ENCODE measurements around the gene ARHGEF37. TPM values are rescaled to one million over a fixed set of nuclear protein-coding genes. Genes with fewer than 3 reads are reported as not detected.

The ARHGEF37 gene
- total and polyA plus RNA-seq, 9 of the 15 experiments (the other 6 are each of a cell fraction or from before 2014, with no cell fraction given): 0.01 to 0.27 (median 0.05) TPM

DNA sequence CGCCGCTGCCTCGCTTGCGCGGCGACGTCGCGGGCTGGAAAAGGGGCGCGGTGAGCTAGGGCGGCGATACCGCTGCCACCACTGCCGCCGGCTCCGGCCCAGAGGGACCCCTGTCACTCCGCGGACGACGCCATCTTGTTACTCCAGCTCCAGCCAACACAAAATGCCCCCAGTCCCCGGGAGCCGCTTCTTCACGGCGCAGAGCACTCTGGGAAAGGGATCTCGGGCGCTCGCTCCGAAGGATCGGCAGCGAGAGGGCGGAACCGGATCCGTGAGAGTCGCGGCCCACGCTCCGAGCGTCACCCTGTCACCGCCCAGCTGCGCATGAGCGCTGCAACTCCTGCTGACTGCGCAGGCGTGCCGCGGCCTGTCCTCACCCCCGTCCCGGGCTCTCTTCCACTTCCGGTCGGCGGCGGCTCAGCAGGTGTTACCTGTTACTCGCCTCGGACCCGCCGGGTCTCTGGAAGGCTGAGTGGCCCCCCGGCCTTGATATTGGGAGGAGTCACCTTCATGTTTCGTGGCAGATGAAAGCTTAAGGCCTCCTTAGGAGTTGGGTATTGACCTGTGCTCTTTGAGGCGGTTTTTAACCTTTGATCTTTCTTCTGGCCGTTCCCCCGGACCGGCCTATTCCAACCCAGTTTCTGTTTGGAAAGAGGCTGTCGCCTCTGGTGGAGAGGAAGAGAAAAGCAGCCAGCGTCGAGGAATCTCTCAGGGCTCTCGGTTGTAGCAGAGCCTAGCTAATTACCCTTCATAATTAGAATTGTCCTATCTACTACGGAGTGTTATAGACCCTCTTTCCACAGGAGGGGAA lies 29.9 kb upstream of the ARHGEF37 start, which contains the start of gene CSNK1A1 (continued):
- TF ChIP-seq PHF8 (IDR thresholded peaks at IDR 0.05; ENCODE audit: borderline replicate concordance, low read length) (peak; percentile 93; the same call in 1 of the 2 replicates), RBM22 (IDR thresholded peaks at IDR 0.05; ENCODE audit: low read depth, low read length, poor library complexity, severe bottlenecking) (peak; percentile 78), TOE1 (IDR thresholded peaks at IDR 0.05; ENCODE audit: borderline replicate concordance) (peak; percentile 66; the same call in 1 of the 2 replicates), TOE1 (CRISPR knock-in tag; IDR thresholded peaks at IDR 0.05; ENCODE audit: borderline replicate concordance, low read depth) (no peak), NFRKB (IDR thresholded peaks at IDR 0.05; ENCODE audit: low read depth) (peak; percentile 95), TCF7L2 (IDR thresholded peaks at IDR 0.05; ENCODE audit: low read depth, low read length) (peak; percentile 62), ZEB2 (IDR thresholded peaks at IDR 0.05) (peak; percentile 87), CHD1 (IDR thresholded peaks at IDR 0.05; ENCODE audit: low read length) (no peak), HLTF (IDR thresholded peaks at IDR 0.05) (0 out of 2 replicates have a peak, but pooled peaks have one; percentile 19), KDM5B (IDR thresholded peaks at IDR 0.05; ENCODE audit: insufficient replicate concordance, low read depth, low read length) (peak; percentile 67), GTF2A2 (tag; IDR thresholded peaks at IDR 0.05) (no peak), PHF21A (IDR thresholded peaks at IDR 0.05; ENCODE audit: borderline replicate concordance, low read depth) (peak; percentile 41; the same call in 1 of the 2 replicates), TARDBP (IDR thresholded peaks at IDR 0.05) (peak; percentile 23; the same call in 1 of the 2 replicates), SIRT6 (IDR thresholded peaks at IDR 0.05; ENCODE audit: low read depth, low read length) (no peak), ZBTB43 (CRISPR knock-in tag; IDR thresholded peaks at IDR 0.05) (no peak), ZNF274 (IDR thresholded peaks at IDR 0.05; ENCODE audit: borderline replicate concordance, low read depth, low read length) (no peak), ZNF740 (CRISPR knock-in tag; IDR thresholded peaks at IDR 0.05) (no peak), ZNF740 (tag; IDR thresholded peaks at IDR 0.05) (no peak), HNRNPK (IDR thresholded peaks at IDR 0.05; ENCODE audit: low read depth, low read length, poor library complexity, severe bottlenecking) (no peak), FOXK1 (CRISPR knock-in tag; IDR thresholded peaks at IDR 0.05; ENCODE audit: borderline replicate concordance) (peak; percentile 64; the same call in 1 of the 2 replicates), NCOA6 (IDR thresholded peaks at IDR 0.05) (no peak), EGR1 (conservative IDR thresholded peaks at IDR 0.05) (peak; percentile 95)
- TF ChIP-seq, protein P1, sequence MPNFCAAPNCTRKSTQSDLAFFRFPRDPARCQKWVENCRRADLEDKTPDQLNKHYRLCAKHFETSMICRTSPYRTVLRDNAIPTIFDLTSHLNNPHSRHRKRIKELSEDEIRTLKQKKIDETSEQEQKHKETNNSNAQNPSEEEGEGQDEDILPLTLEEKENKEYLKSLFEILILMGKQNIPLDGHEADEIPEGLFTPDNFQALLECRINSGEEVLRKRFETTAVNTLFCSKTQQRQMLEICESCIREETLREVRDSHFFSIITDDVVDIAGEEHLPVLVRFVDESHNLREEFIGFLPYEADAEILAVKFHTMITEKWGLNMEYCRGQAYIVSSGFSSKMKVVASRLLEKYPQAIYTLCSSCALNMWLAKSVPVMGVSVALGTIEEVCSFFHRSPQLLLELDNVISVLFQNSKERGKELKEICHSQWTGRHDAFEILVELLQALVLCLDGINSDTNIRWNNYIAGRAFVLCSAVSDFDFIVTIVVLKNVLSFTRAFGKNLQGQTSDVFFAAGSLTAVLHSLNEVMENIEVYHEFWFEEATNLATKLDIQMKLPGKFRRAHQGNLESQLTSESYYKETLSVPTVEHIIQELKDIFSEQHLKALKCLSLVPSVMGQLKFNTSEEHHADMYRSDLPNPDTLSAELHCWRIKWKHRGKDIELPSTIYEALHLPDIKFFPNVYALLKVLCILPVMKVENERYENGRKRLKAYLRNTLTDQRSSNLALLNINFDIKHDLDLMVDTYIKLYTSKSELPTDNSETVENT (CRISPR knock-in tag; IDR thresholded peaks at IDR 0.05): peak; percentile 84
- TF ChIP-seq, protein P2, sequence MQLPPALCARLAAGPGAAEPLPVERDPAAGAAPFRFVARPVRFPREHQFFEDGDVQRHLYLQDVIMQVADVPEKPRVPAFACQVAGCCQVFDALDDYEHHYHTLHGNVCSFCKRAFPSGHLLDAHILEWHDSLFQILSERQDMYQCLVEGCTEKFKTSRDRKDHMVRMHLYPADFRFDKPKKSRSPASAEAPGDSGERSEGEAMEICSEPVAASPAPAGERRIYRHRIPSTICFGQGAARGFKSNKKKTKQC (CRISPR knock-in tag; IDR thresholded peaks at IDR 0.05): 0 out of 2 replicates have a peak, but pooled peaks have one; percentile 27

All from K562 (cell line).